ENCODE results near the gene CHRNA4.
"Not testable (repeated sequence)": the region's sequence is repeated elsewhere in the genome, so short reads cannot be mapped to it uniquely, and the experiment has no call there.

CHRNA4 gene

DNA sequence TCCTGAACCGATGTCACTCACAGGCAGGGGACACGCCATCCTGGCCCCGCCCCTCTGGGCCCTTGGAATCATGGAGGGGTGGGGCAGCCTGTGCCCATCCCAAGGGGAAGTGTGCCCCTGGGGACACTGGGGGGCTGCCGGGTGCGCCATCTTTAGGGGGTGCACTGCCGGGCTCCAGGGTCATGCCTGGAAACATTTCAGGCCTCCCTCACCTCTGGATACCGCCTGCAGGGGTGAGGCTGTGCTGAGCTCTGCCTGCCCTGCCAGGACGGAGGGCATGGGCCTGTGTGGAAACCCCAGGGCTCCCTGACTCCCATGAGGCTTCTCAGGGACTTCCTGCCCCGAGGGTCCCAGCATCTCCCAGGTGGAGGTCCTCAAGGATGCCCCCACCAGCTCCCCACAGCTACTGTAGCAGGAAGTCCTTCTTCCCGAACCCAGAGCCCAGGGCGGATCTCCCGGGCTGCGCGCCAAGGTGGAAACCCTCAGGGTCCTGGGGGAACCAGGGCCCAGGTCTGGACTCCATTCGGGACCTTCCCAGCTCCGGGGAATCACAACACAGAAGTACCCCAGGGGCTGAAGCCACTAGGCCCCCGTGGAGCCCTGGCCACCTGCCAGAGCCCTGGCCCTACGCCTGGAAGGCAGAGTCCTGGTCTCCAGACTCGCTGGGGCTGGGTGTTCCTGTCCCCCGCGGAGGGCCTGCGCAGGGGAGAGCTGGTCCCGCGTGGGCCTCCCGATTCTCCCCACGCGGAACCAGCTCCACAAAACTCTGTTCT lies 15.6 kb downstream of the CHRNA4 start:
- peaks cover 0 to 77% of the 10 kb centered on the region in 2 donors for H3K27me3 ChIP-seq

GRCh38 chr20:63344616-63345327 lies 16.4 kb downstream of the CHRNA4 start:
- DNase-seq, result no peak
- peaks cover 0 to 77% of the 10 kb centered on the region in 2 donors for H3K27me3 ChIP-seq

More for the DNA sequence above, 15.6 kb downstream of the CHRNA4 start:
- no peak for DNase-seq
- intact Hi-C loops (cut with DNase I; ENCODE audit: low total_unique reads), result no loop called here
- H3K9me3 ChIP-seq, result no peaks in the 10 kb centered on the region
- H3K4me1 ChIP-seq, result peaks cover 0 to 16% (median 0%) of the 10 kb centered on the region in 4 donors
- no peak overlapping the region for H3K27ac ChIP-seq
- no peak for TF ChIP-seq CTCF (IDR thresholded peaks at IDR 0.05)
- no peak overlapping the region for H3K4me3 ChIP-seq
- H3K36me3 ChIP-seq, result no peaks in the 10 kb centered on the region

GRCh38 chr20:63343460-63344445 lies 17.4 kb downstream of the CHRNA4 start:
- Histone ChIP-seq H3K27ac (no peak overlapping the region), H3K27me3 (peaks cover 0 to 73% of the 10 kb centered on the region in 2 donors), H3K9me3 (no peaks in the 10 kb centered on the region), H3K4me1 (peaks cover 0 to 16% (median 0%) of the 10 kb centered on the region in 4 donors), H3K4me3 (no peak overlapping the region), H3K36me3 (no peaks in the 10 kb centered on the region)
- TF ChIP-seq CTCF (IDR thresholded peaks at IDR 0.05), result no peak
- intact Hi-C loops (cut with DNase I; ENCODE audit: low total_unique reads), result no loop called here
- DNase-seq, result no peak

More at GRCh38 chr20:63344616-63345327, 16.4 kb downstream of the CHRNA4 start:
- H3K36me3 ChIP-seq, result no peaks in the 10 kb centered on the region
- intact Hi-C loops (cut with DNase I; ENCODE audit: low total_unique reads), result no loop called here
- H3K4me1 ChIP-seq, result peaks cover 0 to 16% (median 0%) of the 10 kb centered on the region in 4 donors
- no peak overlapping the region for H3K4me3 ChIP-seq
- H3K27ac ChIP-seq, result no peak overlapping the region
- H3K9me3 ChIP-seq, result no peaks in the 10 kb centered on the region
- no peak for TF ChIP-seq CTCF (IDR thresholded peaks at IDR 0.05)

DNA sequence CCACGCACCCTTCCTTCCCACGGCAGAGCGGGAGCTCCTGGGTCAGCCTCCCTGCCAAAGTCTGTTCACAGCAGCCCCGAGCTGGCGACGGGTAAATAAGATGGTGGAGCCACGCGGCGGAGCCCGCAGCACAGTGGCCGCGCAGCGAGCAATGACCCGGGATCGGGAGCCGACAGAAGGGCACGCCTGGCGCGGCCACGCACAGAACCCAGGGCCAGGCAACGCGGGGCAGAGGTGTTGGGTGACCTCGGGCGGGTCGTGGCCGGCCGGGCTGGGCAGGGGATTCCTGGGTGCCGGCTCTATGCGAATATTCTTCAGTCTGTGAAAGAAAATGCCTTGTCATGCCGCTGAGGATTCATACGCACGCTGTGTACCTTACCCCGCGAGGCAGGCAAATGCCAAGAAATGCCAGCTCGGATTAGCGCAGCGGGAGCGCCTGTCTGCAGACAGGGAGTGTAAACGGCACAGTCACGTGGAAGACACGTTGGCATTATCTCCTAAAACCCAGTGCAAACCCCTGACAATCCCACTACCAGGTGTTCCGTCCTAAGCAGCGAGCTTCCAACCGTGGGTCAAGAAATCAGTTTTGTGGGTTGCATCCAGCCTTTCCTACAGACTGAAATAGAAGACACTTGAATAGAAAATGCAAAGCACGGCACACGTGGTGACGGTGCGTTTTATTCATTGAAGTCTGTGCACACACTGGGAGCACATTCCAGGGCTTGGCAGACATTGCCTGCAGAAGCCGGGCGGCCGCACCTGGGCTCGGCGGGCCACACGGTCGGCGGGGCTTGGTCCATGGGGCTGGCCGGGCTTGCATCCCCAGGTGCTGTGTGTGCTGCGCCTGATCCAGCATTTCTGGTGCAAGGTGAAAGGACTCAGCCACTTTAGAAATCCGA lies 18.3 kb downstream of the CHRNA4 start:
- intact Hi-C loops (cut with DNase I; ENCODE audit: low total_unique reads), result no loop called here
- H3K4me3 ChIP-seq, result no peak overlapping the region
- H3K36me3 ChIP-seq, result no peaks in the 10 kb centered on the region
- H3K27me3 ChIP-seq, result peaks cover 0 to 74% of the 10 kb centered on the region in 2 donors
- H3K4me1 ChIP-seq, result peaks cover 0 to 16% (median 0%) of the 10 kb centered on the region in 4 donors
- no peak overlapping the region for H3K27ac ChIP-seq
- TF ChIP-seq CTCF (IDR thresholded peaks at IDR 0.05), result no peak
- H3K9me3 ChIP-seq, result no peaks in the 10 kb centered on the region
- no peak for DNase-seq

DNA sequence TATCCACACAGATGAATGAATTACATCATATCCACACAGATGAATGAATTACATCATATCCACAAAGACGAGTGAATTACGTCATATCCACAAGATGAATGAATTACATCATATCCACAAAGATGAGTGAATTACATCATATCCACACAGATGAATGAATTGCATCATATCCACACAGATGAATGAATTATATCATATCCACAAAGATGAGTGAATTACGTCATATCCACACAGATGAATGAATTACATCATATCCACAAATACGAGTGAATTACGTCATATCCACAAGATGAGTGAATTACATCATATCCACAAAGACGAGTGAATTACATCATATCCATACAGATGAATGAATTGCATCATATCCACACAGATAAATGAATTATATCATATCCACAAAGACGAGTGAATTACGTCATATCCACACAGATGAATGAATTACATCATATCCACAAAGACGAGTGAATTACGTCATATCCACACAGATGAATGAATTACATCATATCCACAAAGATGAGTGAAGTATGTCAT lies 20.9 kb downstream of the CHRNA4 start:
- H3K36me3 ChIP-seq; intact Hi-C loops (cut with DNase I; ENCODE audit: low total_unique reads); H3K27ac ChIP-seq; H3K4me3 ChIP-seq; H3K4me1 ChIP-seq; H3K9me3 ChIP-seq; DNase-seq: not testable (repeated sequence)
- H3K27me3 ChIP-seq, result peaks cover 0 to 71% of the 10 kb centered on the region in 2 donors

DNA sequence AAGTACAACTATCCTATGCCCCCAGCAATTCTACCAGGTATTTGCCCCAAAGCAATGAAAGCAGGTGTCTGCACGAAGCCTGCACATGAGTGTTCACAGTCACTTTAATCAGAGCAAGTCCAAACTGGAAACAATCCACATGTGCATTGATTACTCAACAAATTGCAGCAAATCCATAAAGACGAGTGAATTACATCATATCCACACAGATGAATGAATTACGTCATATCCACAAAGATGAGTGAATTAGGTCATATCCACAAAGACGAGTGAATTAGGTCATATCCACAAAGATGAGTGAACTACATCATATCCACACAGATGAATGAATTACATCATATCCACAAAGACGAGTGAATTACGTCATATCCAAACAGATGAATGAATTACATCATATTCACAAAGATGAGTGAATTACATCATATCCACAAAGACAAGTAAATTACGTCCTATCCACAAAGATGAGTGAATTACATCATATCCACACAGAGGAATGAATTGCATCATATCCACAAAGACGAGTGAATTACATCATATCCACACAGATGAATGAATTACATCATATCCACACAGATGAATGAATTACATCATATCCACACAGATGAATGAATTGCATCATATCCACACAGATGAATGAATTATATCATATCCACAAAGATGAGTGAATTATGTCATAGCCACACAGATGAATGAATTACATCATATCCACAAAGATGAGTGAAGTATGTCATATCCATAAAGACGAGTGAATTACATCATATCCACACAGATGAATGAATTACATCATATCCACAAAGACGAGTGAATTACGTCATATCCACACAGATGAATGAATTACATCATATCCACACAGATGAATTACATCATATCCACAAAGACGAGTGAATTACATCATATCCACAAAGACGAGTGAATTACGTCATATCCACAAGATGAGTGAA lies 21.7 kb downstream of the CHRNA4 start:
- H3K9me3 ChIP-seq; H3K27ac ChIP-seq; intact Hi-C loops (cut with DNase I; ENCODE audit: low total_unique reads); H3K4me3 ChIP-seq; H3K36me3 ChIP-seq; H3K4me1 ChIP-seq; DNase-seq: not testable (repeated sequence)
- H3K27me3 ChIP-seq, result peaks cover 0 to 66% of the 10 kb centered on the region in 2 donors
